Activated CD8-positive, alpha-beta memory T cell treated with anti-CD3 and anti-CD28 coated beads for 4 hours (primary cell): ENCODE results near the gene RBP5.

Source experiments
- DNase-seq, 2 donors: peaks; one replicate each; pipeline ENCODE4 v3.0.0-alpha.2; 2020; ENCODE audit warnings: low read depth in 2 of 2

RBP5 gene

GRCh38 chr12:7073946-7074345 is 54.7 kb downstream of the RBP5 start:
- no peak for DNase-seq
